ENCODE results near the gene CRIM1.

The CRIM1 gene

GRCh38 chr2:36486521-36487044 is 131.0 kb downstream of the CRIM1 start:
- no peak for DNase-seq

- no peak for DNase-seq
Measured at GRCh38 chr2:36487947-36488346, 132.4 kb downstream of the CRIM1 start.

- DNase-seq = no peak
Measured at GRCh38 chr2:36489281-36489680, 133.7 kb downstream of the CRIM1 start.

GRCh38 chr2:36490749-36491148 is 135.2 kb downstream of the CRIM1 start:
- DNase-seq = no peak

DNA sequence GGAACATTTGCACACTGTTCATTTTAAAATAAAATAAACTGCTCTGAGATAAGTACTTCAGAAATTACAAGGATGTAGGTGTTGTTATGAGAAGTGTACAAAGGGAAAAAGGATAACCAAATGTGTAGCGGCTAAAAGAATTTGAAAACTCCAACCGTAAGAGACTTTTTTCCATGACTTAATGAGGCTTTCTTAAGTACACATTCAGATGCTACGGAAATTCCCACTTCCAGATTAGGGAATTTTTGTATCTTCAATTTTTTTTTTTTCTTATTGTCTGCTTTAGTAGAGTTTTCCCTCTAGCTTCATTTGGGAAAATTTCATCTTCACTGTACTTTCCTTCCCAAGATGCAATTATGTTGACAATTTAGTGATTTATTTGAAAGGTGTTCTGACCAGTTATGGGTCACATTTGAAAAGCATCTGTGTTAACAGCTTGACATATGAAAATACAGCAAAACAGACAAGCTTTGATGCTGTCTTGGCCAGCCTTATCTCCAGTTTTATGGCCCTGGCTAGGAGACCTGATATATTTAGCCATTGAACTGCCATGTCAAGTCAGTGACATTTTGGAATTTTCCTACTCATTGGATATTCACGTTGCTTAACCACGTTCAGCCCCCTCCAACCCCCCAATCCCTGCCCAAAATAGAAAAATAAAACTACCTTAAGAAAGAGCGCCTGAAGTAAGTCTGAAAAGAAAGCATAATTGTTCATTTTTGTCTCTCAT is 136.8 kb downstream of the CRIM1 start:
- DNase-seq = no peak

GRCh38 chr2:36493306-36493705 is 137.7 kb downstream of the CRIM1 start:
- DNase-seq = peak; percentile 77

DNA sequence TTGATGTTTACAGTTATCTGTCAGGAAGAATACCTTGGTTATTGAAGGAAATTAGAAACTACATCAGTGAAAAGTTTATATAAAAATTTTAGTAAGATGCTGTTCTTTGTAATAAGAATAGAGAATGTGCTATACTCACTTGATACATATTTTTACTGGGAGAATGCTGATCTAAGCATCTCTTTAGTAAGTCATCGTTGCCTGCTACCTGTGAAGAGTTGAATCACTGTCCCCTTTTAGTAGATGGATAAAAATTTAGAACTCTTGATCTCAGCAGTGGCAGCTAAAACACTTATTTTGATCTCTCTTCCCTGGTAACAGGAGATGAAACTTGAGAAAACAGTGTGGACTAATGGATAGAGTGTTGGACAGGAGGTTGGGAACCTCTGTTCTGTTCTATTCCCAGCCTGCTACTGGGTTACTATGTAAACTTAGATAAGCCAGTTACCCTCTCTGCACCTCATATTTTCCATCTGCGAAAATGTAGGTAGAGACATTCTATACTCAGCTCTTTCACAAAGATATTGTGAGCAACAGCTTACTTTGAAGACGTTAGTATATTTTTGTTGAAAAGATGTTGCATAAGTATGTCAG is 142.1 kb downstream of the CRIM1 start:
- DNase-seq = no peak

DNA sequence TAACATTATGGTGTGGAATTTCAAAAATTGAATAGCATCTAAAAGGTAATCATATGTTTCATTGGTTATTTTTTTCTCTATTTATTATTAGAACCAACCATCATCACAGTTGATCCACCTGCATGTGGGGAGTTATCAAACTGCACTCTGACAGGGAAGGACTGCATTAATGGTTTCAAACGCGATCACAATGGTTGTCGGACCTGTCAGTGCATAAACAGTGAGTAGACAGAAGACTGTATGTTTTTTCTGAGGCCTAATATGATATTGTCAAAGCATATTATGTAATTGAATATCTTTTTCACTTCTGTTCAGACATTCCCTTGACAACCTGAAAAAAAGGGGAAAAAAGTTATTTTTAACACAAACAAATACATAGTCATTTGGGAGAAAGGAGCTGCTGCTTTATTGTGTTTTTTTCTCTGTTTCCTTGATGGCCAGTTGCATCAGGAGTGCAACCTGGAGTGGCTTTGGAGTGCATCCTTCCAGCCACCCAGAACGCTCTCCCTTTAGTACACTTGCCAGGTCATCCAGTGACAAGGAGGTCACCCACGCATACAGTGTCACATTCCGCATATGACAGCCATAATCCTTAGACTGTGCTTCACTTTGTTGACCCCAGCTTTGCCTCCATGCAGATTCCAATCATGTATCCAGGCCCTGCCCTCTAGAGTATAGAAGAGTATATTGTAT is 143.7 kb downstream of the CRIM1 start:
- DNase-seq = no peak

- no peak for DNase-seq
Measured at GRCh38 chr2:36500072-36500471, 144.5 kb downstream of the CRIM1 start.

DNA sequence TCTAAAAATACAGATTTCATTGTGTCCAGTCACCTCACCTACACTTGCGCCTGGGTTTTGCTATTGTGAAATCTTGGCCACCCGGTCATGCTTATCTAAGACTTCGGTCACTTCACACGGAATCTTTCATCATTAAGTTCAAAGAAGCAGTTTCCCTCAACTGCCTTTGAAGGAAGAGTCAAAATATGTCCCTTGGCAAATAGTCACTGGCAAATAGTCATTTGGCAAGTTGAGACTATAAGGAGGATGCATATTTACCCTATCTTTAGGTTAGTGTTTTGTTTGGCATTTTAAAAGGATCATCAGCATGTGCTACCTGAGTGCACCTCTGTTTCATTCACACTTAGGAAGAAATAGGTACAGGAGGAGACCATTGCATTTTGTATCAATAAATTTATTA is 146.5 kb downstream of the CRIM1 start:
- DNase-seq = no peak

- peak; percentile 80 for DNase-seq
Measured at GRCh38 chr2:36507408-36507812, 151.8 kb downstream of the CRIM1 start.

DNA sequence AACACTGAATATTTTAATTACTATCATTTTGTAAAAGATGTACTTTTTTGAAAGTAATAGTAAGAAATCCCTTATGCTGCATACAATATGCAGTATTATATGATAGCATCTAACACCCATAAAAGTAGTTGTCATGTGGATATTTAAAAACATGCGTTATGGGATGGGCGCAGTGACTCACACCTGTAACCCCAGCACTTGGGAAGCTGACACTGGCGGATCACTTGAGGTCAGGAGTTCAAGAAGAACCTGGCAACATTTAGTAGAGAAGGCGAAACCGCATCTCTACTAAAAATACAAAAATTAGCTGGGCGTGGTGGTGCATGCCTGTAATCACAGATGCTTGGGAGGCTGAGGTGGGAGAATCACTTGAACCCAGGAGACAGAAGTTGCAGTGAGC is 153.5 kb downstream of the CRIM1 start:
- no peak for DNase-seq

GRCh38 chr2:36511858-36512603 is 156.5 kb downstream of the CRIM1 start:
- no peak for DNase-seq

GRCh38 chr2:36512705-36513104 is 157.1 kb downstream of the CRIM1 start:
- no peak for DNase-seq

GRCh38 chr2:36513661-36514060 is 158.1 kb downstream of the CRIM1 start:
- no peak for DNase-seq

GRCh38 chr2:36515538-36515937 is 160.0 kb downstream of the CRIM1 start:
- DNase-seq = no peak

DNA sequence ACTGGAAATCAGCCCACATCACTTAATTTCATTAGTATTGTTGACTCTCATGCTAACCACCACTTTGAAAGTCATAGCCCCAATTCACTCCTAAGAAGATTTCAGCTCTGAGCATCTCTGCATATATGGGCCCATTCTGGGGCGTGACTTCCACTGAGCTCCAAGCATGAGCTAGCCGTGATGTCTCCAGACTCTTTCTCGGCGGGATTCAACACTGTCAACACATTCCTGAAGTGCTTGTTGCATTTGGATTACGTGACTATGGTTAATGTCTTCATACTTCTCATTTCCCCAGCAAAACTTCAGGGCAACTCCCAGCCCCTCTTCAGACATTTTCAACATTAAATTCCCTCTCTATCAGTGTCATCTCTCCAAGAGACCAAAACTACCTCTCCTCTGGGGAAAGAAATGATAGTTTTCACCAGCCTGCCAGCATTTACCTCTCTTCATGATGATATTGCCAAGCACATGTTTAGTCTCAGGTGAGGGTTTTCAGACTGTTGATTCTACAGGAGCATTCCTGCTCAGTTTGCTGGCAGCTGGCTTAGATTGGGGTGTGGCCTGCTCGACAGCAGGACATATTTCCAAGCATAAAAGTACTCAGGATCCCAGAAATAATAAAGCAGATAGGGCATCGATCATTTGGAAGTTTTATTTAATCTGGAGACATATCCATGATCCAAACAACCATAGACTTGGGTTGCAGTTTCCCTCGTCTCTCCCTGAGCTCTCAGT is 160.7 kb downstream of the CRIM1 start:
- no peak for DNase-seq

GRCh38 chr2:36520431-36520830 is 164.9 kb downstream of the CRIM1 start:
- DNase-seq = no peak

GRCh38 chr2:36523153-36523552 is 167.6 kb downstream of the CRIM1 start:
- DNase-seq = no peak

DNA sequence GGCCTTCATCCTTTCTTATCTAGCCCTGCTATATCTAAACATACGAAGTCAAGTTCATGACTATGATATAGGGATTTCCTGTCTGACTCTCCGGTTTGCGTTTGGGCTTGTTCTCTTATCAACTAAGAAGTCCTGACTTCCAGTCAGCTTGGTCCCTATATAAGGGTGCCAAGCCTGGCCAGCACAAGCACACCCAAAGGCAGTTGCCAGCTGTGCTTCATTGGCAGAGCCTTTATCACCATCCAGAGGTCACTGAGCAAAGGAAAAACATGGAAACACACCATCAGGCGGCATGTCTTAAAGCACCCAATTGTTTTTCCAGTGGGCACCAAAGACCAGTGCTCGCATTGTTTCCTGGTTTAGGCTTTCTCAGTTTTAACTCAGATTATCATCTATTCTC is 169.7 kb downstream of the CRIM1 start:
- DNase-seq = no peak

DNA sequence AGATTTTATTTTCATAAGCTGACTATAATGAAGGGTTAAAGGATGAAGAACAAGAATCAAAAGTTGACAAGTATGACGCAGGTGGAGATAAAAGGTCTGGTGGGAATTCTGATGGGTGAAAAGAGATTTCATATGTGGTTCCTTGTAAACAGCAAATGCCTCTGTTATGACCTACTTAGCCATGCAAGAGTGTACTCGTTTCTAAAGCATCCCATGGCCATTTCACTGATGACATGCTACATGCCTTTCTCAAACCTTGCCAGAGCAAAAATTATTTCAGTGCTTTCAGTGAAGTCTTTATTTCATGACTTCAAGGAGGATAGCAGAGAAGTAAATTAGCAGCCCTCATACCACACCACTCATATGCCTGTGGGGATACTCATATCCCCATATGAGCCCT is 170.6 kb downstream of the CRIM1 start:
- no peak for DNase-seq

- no peak for DNase-seq
Measured at GRCh38 chr2:36528274-36528673, 172.7 kb downstream of the CRIM1 start.
